GM23338 (cell line): ENCODE results near the gene NRCAM. TPM values are rescaled to one million over a fixed set of nuclear protein-coding genes. Genes with fewer than 3 reads are reported as not detected.

Experiments
- ATAC-seq: fragments of 200-7000 bp; cut with Tn5 transposase; 3 replicates; pipeline ENCODE4 v1.9.1; 2020
- DNase-seq: peaks from one replicate; pipeline ENCODE4 v3.0.0-alpha.2; 2015; ENCODE audit warnings: low spot score
- H2AFZ ChIP-seq: fragments of 200-600 bp; sonication (generic); 2 replicates; pipeline ENCODE4 v1.8.0; 2016; ENCODE audit warnings: antibody characterized with exemption, mild to moderate bottlenecking, moderate library complexity
- H3F3A ChIP-seq: fragments of 200-600 bp; sonication (generic); replicated peaks from 2 replicates; pipeline ENCODE4 v1.8.0; 2017; ENCODE audit warnings: antibody characterized with exemption, mixed run types, low read depth
- H3K27ac ChIP-seq: fragments of 200-600 bp; sonication (generic); 2 replicates; pipeline ENCODE4 v1.6.1; 2016; ENCODE audit warnings: low read depth
- H3K27me3 ChIP-seq: fragments of 200-600 bp; sonication (generic); 2 replicates; pipeline ENCODE4 v1.8.0; 2016; ENCODE audit warnings: mild to moderate bottlenecking, mixed run types, moderate library complexity; ENCODE audit not compliant: insufficient read depth
- H3K36me3 ChIP-seq: fragments of 200-600 bp; sonication (generic); 2 replicates; pipeline ENCODE4 v1.8.0; 2016; ENCODE audit warnings: mild to moderate bottlenecking; ENCODE audit not compliant: insufficient read depth
- H3K4me1 ChIP-seq: fragments of 200-600 bp; sonication (generic); 2 replicates; pipeline ENCODE4 v1.8.0; 2016; ENCODE audit warnings: mild to moderate bottlenecking, moderate library complexity; ENCODE audit not compliant: insufficient read depth
- H3K4me2 ChIP-seq: fragments of 200-600 bp; sonication (generic); 2 replicates; pipeline ENCODE4 v1.7.1; 2017; ENCODE audit warnings: mixed run types
- H3K4me3 ChIP-seq: fragments of 200-600 bp; sonication (generic); 2 replicates; pipeline ENCODE4 v1.6.1; 2016; ENCODE audit warnings: mixed run types
- H3K79me2 ChIP-seq: fragments of 200-600 bp; sonication (generic); replicated peaks from 2 replicates; pipeline ENCODE4 v1.8.0; 2017; ENCODE audit warnings: mild to moderate bottlenecking; ENCODE audit not compliant: insufficient read depth
- H3K9me2 ChIP-seq: fragments of 200-600 bp; sonication (generic); 2 replicates; pipeline ENCODE4 v1.8.0; 2017; ENCODE audit not compliant: insufficient read depth
- H4K20me1 ChIP-seq: fragments of 200-600 bp; sonication (generic); replicated peaks from 2 replicates; pipeline ENCODE4 v1.8.0; 2017; ENCODE audit warnings: mild to moderate bottlenecking; ENCODE audit not compliant: insufficient read depth
- H3K27ac Mint-ChIP-seq: 2 replicates; pipeline ENCODE4 v1.8.0; 2020; ENCODE audit warnings: inconsistent platforms, mild to moderate bottlenecking, moderate library complexity, mixed read lengths
- H3K27me3 Mint-ChIP-seq: 3 replicates; pipeline ENCODE4 v1.8.0; 2022; ENCODE audit warnings: low read depth, mild to moderate bottlenecking, moderate library complexity, mixed read lengths, inconsistent platforms; ENCODE audit not compliant: insufficient read depth, poor library complexity
- H3K36me3 Mint-ChIP-seq: 3 replicates; pipeline ENCODE4 v1.8.0; 2021; ENCODE audit warnings: low read depth, mild to moderate bottlenecking, inconsistent platforms, moderate library complexity, mixed read lengths
- H3K4me1 Mint-ChIP-seq: 3 replicates; pipeline ENCODE4 v1.8.0; 2020; ENCODE audit warnings: mild to moderate bottlenecking, inconsistent platforms, mixed read lengths
- H3K4me3 Mint-ChIP-seq: 3 replicates; pipeline ENCODE4 v1.8.0; 2021; ENCODE audit warnings: moderate library complexity, mild to moderate bottlenecking, inconsistent platforms, mixed read lengths
- H3K9me3 Mint-ChIP-seq: 3 replicates; pipeline ENCODE4 v1.8.0; 2020; ENCODE audit warnings: moderate library complexity, mild to moderate bottlenecking, inconsistent platforms, mixed read lengths
- EZH2phosphoT487 ChIP-seq: fragments of 200-600 bp; sonication (generic); IDR thresholded peaks from one replicate; pipeline ENCODE4 v1.8.1; 2018; ENCODE audit warnings: antibody characterized with exemption; ENCODE audit not compliant: unreplicated experiment
- JUNB ChIP-seq: IDR thresholded peaks from one replicate; pipeline ENCODE4 v1.6.1; 2016; ENCODE audit warnings: antibody characterized with exemption; ENCODE audit not compliant: unreplicated experiment
- NANOG ChIP-seq: IDR thresholded peaks from 2 replicates; pipeline ENCODE4 v1.6.1; 2016; ENCODE audit warnings: antibody characterized with exemption, borderline replicate concordance
- POLR2AphosphoS5 ChIP-seq: IDR thresholded peaks from 2 replicates; pipeline ENCODE4 v1.6.1; 2016; ENCODE audit warnings: antibody characterized with exemption, low read depth
- REST ChIP-seq: IDR thresholded peaks from one replicate; pipeline ENCODE4 v1.6.1; 2018; ENCODE audit warnings: antibody characterized with exemption; ENCODE audit not compliant: unreplicated experiment
- STAT1 ChIP-seq: IDR thresholded peaks from one replicate; pipeline ENCODE4 v1.6.1; 2016; ENCODE audit warnings: antibody characterized with exemption; ENCODE audit not compliant: unreplicated experiment
- ZNF331 ChIP-seq: fragments of 250-450 bp; sonication (Bioruptor Pico); IDR thresholded peaks from 2 replicates; pipeline ENCODE4 v1.5.0; 2020; ENCODE audit warnings: low read depth, mild to moderate bottlenecking, moderate library complexity
- polyA plus RNA-seq: library from polyadenylated mRNA; unstranded; fragments of >200 nt; fragmentation: Nextera tagmentation; extraction: Ambion mirVana; gene quantifications from 2 replicates; pipeline ENCODE4 v1.2.1, GENCODE V29; 2016
- total RNA-seq: library from RNA; depleted of rRNA; stranded (reverse); fragments of >200 nt; shearing (Covaris generic); gene quantifications from 2 replicates; pipeline ENCODE4 v1.2.3, GENCODE V29; 2014
- TF ChIP-seq, protein P1 (sequence below): IDR thresholded peaks from 2 replicates; pipeline ENCODE4 v1.6.1; 2016; ENCODE audit warnings: antibody characterized with exemption
- TF ChIP-seq, protein P2 (sequence below), 2 experiments: fragments of 200-600 bp in 1 of 2; sonication (generic) in 1 of 2; conservative IDR thresholded peaks; 2 replicates each; pipeline versions ENCODE4 v1.5.1 to v1.6.1; 2016 to 2017; ENCODE audit warnings: antibody characterized with exemption in 2 of 2, low read depth in 2 of 2, mild to moderate bottlenecking in 2 of 2, moderate library complexity in 1 of 2

Gene NRCAM
- total and polyA plus RNA-seq, 2 experiments from 2014 or later, result 2.5 to 6.8 TPM

DNA sequence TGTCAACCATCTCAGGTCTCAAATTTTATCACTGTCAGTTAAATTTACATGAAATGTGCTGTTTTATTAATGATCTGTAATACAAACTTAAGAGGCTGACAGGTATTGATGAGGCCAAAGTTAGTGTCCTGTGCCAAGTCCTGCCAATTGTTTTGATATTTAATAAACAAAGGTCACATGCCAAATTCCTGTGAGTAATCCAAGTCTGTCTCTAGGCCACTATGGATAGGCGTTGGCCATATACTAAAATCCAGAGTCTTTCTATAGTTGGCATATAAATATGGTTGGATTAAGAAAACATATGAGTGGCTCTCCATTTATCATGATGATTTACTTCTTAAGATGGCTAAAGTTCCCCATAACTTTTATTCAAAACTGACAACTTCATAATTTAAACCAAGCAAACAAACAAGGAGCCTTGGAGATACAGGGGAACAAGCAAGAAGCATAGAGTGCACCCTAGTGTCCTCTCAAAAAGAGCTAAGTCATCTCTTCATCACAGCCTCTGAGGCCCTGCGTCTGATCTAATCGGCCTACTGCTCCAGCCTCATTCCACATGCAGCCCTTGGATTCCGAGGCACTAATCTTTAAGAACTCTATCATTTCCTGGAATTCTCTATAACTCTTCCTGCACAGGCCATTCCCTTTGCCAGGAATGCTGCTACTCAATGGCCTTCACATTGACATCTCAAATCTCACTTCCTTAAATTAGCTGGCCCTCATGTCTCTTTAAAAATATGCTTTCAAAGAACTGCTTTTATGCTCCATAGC lies 32.7 kb upstream of the NRCAM start:
- Mint-ChIP-seq H3K27me3 (no peaks in the 10 kb centered on the region), H3K36me3 (no peaks in the 10 kb centered on the region), H3K4me1 (no peaks in the 10 kb centered on the region), H3K9me3 (no peaks in the 10 kb centered on the region), H3K27ac (peak overlapping the region; percentile 87), H3K4me3 (no peak overlapping the region)
- Histone ChIP-seq H3K36me3 (no peaks in the 10 kb centered on the region), H3K27ac (no peak overlapping the region), H3K4me1 (no peaks in the 10 kb centered on the region), H4K20me1 (no peaks in the 10 kb centered on the region), H3K4me3 (no peak overlapping the region), H3K27me3 (no peaks in the 10 kb centered on the region), H3K79me2 (no peaks in the 10 kb centered on the region), H2AFZ (no peak overlapping the region), H3K4me2 (no peak overlapping the region), H3K9me2 (no peaks in the 10 kb centered on the region), H3F3A (no peaks in the 10 kb centered on the region)
- ATAC-seq, result peak; percentile 48; the same call in 2 of the 3 replicates
- TF ChIP-seq JUNB (no peak), ZNF331 (CRISPR knock-in tag) (no peak), EZH2phosphoT487 (no peak), STAT1 (no peak), NANOG (no peak)
- TF ChIP-seq, protein P1, sequence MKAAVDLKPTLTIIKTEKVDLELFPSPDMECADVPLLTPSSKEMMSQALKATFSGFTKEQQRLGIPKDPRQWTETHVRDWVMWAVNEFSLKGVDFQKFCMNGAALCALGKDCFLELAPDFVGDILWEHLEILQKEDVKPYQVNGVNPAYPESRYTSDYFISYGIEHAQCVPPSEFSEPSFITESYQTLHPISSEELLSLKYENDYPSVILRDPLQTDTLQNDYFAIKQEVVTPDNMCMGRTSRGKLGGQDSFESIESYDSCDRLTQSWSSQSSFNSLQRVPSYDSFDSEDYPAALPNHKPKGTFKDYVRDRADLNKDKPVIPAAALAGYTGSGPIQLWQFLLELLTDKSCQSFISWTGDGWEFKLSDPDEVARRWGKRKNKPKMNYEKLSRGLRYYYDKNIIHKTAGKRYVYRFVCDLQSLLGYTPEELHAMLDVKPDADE, result no peak
- TF ChIP-seq, protein P2, sequence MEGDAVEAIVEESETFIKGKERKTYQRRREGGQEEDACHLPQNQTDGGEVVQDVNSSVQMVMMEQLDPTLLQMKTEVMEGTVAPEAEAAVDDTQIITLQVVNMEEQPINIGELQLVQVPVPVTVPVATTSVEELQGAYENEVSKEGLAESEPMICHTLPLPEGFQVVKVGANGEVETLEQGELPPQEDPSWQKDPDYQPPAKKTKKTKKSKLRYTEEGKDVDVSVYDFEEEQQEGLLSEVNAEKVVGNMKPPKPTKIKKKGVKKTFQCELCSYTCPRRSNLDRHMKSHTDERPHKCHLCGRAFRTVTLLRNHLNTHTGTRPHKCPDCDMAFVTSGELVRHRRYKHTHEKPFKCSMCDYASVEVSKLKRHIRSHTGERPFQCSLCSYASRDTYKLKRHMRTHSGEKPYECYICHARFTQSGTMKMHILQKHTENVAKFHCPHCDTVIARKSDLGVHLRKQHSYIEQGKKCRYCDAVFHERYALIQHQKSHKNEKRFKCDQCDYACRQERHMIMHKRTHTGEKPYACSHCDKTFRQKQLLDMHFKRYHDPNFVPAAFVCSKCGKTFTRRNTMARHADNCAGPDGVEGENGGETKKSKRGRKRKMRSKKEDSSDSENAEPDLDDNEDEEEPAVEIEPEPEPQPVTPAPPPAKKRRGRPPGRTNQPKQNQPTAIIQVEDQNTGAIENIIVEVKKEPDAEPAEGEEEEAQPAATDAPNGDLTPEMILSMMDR (conservative IDR thresholded peaks at IDR 0.05; ENCODE audit: low read depth in 2 of 2), result peak in 1 of 2 experiments; percentile 31; a peak in 1 of 4 replicates
- DNase-seq, result peak; percentile 20

- H3K36me3 Mint-ChIP-seq, result no peaks in the 10 kb centered on the region
- H3K27me3 Mint-ChIP-seq, result no peaks in the 10 kb centered on the region
- DNase-seq, result no peak
- H3K9me3 Mint-ChIP-seq, result no peaks in the 10 kb centered on the region
- no peaks in the 10 kb centered on the region for H3K36me3 ChIP-seq
- H3K27ac ChIP-seq, result no peak overlapping the region
- no peak overlapping the region for H3K4me2 ChIP-seq
- H3K27me3 ChIP-seq, result no peaks in the 10 kb centered on the region
- H3K27ac Mint-ChIP-seq, result no peak overlapping the region
- H3K4me1 Mint-ChIP-seq, result no peaks in the 10 kb centered on the region
- no peak overlapping the region for H2AFZ ChIP-seq
- no peaks in the 10 kb centered on the region for H3K79me2 ChIP-seq
- no peaks in the 10 kb centered on the region for H3F3A ChIP-seq
- no peak for ATAC-seq
- no peak overlapping the region for H3K4me3 ChIP-seq
- no peaks in the 10 kb centered on the region for H4K20me1 ChIP-seq
- H3K9me2 ChIP-seq, result no peaks in the 10 kb centered on the region
- no peaks in the 10 kb centered on the region for H3K4me1 ChIP-seq
- H3K4me3 Mint-ChIP-seq, result no peak overlapping the region
- TF ChIP-seq, protein P1, result no peak
- TF ChIP-seq JUNB (no peak), NANOG (no peak), EZH2phosphoT487 (no peak), REST (no peak), POLR2AphosphoS5 (no peak), STAT1 (no peak), ZNF331 (CRISPR knock-in tag) (no peak)
- TF ChIP-seq, protein P2 (conservative IDR thresholded peaks at IDR 0.05; ENCODE audit: low read depth in 2 of 2), result no peak
These were observed 31.4 kb upstream of the NRCAM start for GRCh38 chr7:108487646-108488045.
